Measurements from ENCODE around the gene RGS19. TPM values are rescaled to one million over a fixed set of nuclear protein-coding genes. Genes with fewer than 3 reads are reported as not detected.

RGS19 gene
- polyA plus RNA-seq, 1 donor (not counting 4 experiments of a cell fraction or from before 2014, with no cell fraction given): 11.8 TPM

DNA sequence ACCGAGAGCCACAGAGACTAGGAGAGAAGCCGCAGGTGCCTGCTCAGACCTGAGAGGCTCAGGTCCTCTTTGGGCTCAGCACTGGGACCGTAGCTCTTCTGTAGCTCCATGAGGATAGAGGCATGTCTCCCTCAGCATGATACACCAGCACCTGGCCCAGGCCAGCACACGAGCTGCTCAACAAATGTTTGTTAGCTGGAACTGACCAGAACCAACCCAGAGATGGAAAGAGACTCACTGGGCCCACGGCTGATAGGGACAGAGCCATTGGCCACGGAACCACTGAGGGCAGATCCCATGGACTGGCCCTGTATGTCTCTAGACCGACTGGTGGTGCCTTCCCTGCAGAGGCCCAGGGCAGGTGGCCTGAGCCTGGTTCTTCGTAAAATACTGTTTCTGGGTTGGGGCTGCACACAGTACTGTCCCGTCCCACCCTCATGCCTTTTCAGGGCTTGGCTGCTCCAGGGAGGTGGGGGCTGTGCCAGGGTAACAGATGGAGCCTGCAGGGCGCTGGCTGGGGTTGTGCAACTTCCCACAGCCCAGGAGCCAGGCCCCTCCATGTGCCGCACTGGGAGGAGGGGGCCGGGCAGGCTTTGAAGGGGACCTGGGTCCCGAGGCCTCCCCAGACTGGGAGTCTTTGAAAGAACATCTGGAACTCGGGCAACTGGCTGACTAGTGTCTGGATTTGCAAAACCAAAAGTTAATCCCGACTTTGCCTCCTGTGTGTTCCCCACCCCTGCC lies 38.1 kb downstream of the RGS19 start:
- Histone ChIP-seq H3K36me3 (ENCODE audit: control insufficient read depth in 2 of 2, extremely low read depth in 1 of 2, insufficient read depth in 2 of 2, low read length in 2 of 2) (no peaks in the 10 kb centered on the region), H3K27me3 (ENCODE audit: control insufficient read depth, extremely low read depth, insufficient read depth, low read length) (peaks cover 39% of the 10 kb centered on the region), H3K9me3 (ENCODE audit: control insufficient read depth, low read depth, low read length) (no peaks in the 10 kb centered on the region), H3K9ac (ENCODE audit: control insufficient read depth, extremely low read depth, insufficient read depth, low read length) (no peak overlapping the region), H3K4me1 (ENCODE audit: control insufficient read depth, extremely low read depth, insufficient read depth, low read length) (peaks cover 17% of the 10 kb centered on the region), H3K27ac (ENCODE audit: control insufficient read depth, insufficient read depth, low read length) (no peak overlapping the region), H3K79me2 (ENCODE audit: control insufficient read depth, insufficient read depth, low read length) (no peaks in the 10 kb centered on the region), H3K9me1 (ENCODE audit: control insufficient read depth, extremely low read depth, insufficient read depth, low read length) (no peaks in the 10 kb centered on the region), H3K4me2 (ENCODE audit: control insufficient read depth, extremely low read depth, insufficient read depth, low read depth, low read length) (no peak overlapping the region), H4K20me1 (ENCODE audit: control insufficient read depth, extremely low read depth, insufficient read depth, low read length) (no peaks in the 10 kb centered on the region), H2AFZ (ENCODE audit: control insufficient read depth, low read length) (no peak overlapping the region), H3K4me3 (ENCODE audit: control insufficient read depth in 2 of 3, extremely low read depth in 1 of 3, insufficient read depth in 2 of 3, low read depth in 1 of 3, low read length in 3 of 3) (no peak overlapping the region)
- no peak for TF ChIP-seq EZH2 (IDR thresholded peaks at IDR 0.05; ENCODE audit: low read length)
- TF ChIP-seq, protein P1, sequence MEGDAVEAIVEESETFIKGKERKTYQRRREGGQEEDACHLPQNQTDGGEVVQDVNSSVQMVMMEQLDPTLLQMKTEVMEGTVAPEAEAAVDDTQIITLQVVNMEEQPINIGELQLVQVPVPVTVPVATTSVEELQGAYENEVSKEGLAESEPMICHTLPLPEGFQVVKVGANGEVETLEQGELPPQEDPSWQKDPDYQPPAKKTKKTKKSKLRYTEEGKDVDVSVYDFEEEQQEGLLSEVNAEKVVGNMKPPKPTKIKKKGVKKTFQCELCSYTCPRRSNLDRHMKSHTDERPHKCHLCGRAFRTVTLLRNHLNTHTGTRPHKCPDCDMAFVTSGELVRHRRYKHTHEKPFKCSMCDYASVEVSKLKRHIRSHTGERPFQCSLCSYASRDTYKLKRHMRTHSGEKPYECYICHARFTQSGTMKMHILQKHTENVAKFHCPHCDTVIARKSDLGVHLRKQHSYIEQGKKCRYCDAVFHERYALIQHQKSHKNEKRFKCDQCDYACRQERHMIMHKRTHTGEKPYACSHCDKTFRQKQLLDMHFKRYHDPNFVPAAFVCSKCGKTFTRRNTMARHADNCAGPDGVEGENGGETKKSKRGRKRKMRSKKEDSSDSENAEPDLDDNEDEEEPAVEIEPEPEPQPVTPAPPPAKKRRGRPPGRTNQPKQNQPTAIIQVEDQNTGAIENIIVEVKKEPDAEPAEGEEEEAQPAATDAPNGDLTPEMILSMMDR (optimal IDR thresholded peaks at IDR 0.05 in 1 of 3, IDR thresholded peaks at IDR 0.05 in 1 of 3, conservative IDR thresholded peaks at IDR 0.05 in 1 of 3; ENCODE audit: extremely low read depth in 1 of 3, insufficient read depth in 2 of 3, low read length in 3 of 3): no peak
- DNase-seq (ENCODE audit: low read depth, low spot score) (no peak), FAIRE-seq (no peak)
- dilution Hi-C loops (cut with MboI; ENCODE audit: extremely low pct_ligation_motif_present, low sequenced_read_pairs): no loop called here

DNA sequence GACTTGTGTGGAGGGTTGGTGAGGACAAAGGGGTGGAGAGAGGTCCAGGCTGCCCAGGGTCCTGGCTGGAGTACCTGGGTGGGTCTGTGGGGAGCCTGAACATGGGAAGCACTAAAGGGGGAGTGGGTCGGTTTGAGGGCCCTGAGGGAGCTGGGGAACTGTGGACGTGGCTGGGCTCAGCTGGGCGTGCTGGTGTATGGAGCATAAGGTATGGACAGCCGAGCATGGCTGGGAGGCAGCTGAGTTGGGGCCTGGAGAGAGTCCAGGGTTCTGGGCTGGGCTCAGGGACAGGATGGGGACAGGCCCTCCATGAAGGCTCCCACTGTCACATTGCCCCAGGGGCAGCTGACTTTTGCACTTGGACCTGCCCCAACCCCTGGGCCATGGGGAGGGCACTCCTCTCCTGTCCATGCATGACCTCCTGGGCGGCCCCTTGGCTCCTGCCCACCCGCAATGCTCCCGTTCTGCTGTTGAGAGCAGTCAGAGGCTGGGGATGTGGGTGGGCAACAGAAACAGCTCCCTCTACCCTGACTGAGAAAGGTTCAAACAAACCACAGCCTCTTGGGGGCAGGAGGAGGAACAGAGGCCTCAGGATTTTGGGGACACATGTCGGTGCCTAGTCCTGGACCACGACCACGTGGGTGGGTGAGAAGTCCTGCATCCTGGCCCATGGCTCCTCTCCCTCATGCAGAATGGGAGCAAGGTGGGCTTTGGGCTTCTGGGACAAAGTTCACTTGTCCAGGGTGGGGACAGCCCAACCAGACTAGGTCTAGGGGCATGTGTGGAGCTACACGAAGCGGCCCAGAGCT lies 38.9 kb downstream of the RGS19 start:
- Histone ChIP-seq H3K9me3 (ENCODE audit: control insufficient read depth, low read depth, low read length) (no peaks in the 10 kb centered on the region), H2AFZ (ENCODE audit: control insufficient read depth, low read length) (no peak overlapping the region), H3K4me1 (ENCODE audit: control insufficient read depth, extremely low read depth, insufficient read depth, low read length) (peaks cover 17% of the 10 kb centered on the region), H3K36me3 (ENCODE audit: control insufficient read depth in 2 of 2, extremely low read depth in 1 of 2, insufficient read depth in 2 of 2, low read length in 2 of 2) (peaks cover 0 to under 1% of the 10 kb centered on the region in 2 experiments), H3K4me2 (ENCODE audit: control insufficient read depth, extremely low read depth, insufficient read depth, low read depth, low read length) (no peak overlapping the region), H3K9ac (ENCODE audit: control insufficient read depth, extremely low read depth, insufficient read depth, low read length) (no peak overlapping the region), H3K9me1 (ENCODE audit: control insufficient read depth, extremely low read depth, insufficient read depth, low read length) (no peaks in the 10 kb centered on the region), H3K79me2 (ENCODE audit: control insufficient read depth, insufficient read depth, low read length) (no peaks in the 10 kb centered on the region), H3K27me3 (ENCODE audit: control insufficient read depth, extremely low read depth, insufficient read depth, low read length) (peaks cover 32% of the 10 kb centered on the region), H3K27ac (ENCODE audit: control insufficient read depth, insufficient read depth, low read length) (no peak overlapping the region), H4K20me1 (ENCODE audit: control insufficient read depth, extremely low read depth, insufficient read depth, low read length) (no peaks in the 10 kb centered on the region), H3K4me3 (ENCODE audit: control insufficient read depth in 2 of 3, extremely low read depth in 1 of 3, insufficient read depth in 2 of 3, low read depth in 1 of 3, low read length in 3 of 3) (no peak overlapping the region)
- DNase-seq (ENCODE audit: low read depth, low spot score) (no peak), FAIRE-seq (no peak)
- dilution Hi-C loops (cut with MboI; ENCODE audit: extremely low pct_ligation_motif_present, low sequenced_read_pairs): no loop called here
- TF ChIP-seq, protein P1 (optimal IDR thresholded peaks at IDR 0.05 in 1 of 3, IDR thresholded peaks at IDR 0.05 in 1 of 3, conservative IDR thresholded peaks at IDR 0.05 in 1 of 3; ENCODE audit: extremely low read depth in 1 of 3, insufficient read depth in 2 of 3, low read length in 3 of 3): no peak
